HL-60 (cell line): ENCODE data around the gene RPUSD1.

Source experiments
- DNase-seq, 2 experiments: peaks; one replicate each; pipeline ENCODE4 v3.0.0-alpha.2; 2010 to 2020; ENCODE audit warnings: low read depth in 1 of 2, low spot score in 1 of 2
- H3K27ac ChIP-seq: fragments of 250-450 bp; sonication (Bioruptor Pico); replicated peaks from 2 replicates; pipeline ENCODE4 v1.5.1; 2020; ENCODE audit warnings: mild to moderate bottlenecking, moderate library complexity
- H3K27me3 ChIP-seq: fragments of 250-450 bp; sonication (Bioruptor Pico); 2 replicates; pipeline ENCODE4 v1.5.1; 2021; ENCODE audit warnings: mild to moderate bottlenecking, moderate library complexity; ENCODE audit not compliant: insufficient read depth, poor library complexity, severe bottlenecking
- H3K4me3 ChIP-seq: replicated peaks from 2 replicates; pipeline ENCODE4 v1.5.1; 2011; ENCODE audit warnings: mild to moderate bottlenecking, control low read depth, low read length; ENCODE audit not compliant: insufficient read depth
- GABPA ChIP-seq: IDR thresholded peaks from 2 replicates; pipeline ENCODE4 v1.6.1; 2012; ENCODE audit warnings: low read depth
- POLR2AphosphoS5 ChIP-seq: IDR thresholded peaks from 2 replicates; pipeline ENCODE4 v1.6.1; 2012; ENCODE audit warnings: low read depth
- SPI1 ChIP-seq: IDR thresholded peaks from 2 replicates; pipeline ENCODE4 v1.6.1; 2012; ENCODE audit warnings: low read depth, mild to moderate bottlenecking, borderline replicate concordance
- TF ChIP-seq, protein P1 (sequence below): IDR thresholded peaks from 2 replicates; pipeline ENCODE4 v1.6.1; 2012; ENCODE audit warnings: low read depth; ENCODE audit not compliant: insufficient replicate concordance
- TF ChIP-seq, protein P2 (sequence below): IDR thresholded peaks from one replicate; pipeline ENCODE4 v1.5.1; 2011; ENCODE audit warnings: low read length, control low read depth, inconsistent platforms; ENCODE audit not compliant: insufficient read depth

The RPUSD1 gene

DNA sequence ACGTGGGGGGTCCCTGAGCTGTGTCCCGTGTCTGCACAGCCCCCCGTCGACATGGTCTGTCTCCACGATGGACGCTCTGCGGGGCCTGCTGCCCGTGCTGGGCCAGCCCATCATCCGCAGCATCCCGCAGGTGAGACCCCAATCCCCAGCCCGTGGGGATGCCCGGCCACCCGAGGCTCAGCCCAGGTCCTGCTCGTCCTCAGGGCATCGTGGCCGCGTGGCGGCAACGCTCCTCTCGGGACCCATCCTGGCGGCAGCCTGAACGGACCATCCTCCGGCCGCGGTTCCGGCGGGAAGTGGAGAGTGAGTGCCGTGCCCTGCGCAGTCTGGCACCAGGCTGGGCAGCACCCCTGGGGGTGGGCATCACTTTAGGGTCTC, 22.7 kb downstream of the RPUSD1 start:
- H3K27me3 ChIP-seq: no peaks in the 10 kb centered on the region
- no peak overlapping the region for H3K4me3 ChIP-seq
- TF ChIP-seq GABPA (no peak), SPI1 (no peak), POLR2AphosphoS5 (no peak)
- TF ChIP-seq, protein P1, sequence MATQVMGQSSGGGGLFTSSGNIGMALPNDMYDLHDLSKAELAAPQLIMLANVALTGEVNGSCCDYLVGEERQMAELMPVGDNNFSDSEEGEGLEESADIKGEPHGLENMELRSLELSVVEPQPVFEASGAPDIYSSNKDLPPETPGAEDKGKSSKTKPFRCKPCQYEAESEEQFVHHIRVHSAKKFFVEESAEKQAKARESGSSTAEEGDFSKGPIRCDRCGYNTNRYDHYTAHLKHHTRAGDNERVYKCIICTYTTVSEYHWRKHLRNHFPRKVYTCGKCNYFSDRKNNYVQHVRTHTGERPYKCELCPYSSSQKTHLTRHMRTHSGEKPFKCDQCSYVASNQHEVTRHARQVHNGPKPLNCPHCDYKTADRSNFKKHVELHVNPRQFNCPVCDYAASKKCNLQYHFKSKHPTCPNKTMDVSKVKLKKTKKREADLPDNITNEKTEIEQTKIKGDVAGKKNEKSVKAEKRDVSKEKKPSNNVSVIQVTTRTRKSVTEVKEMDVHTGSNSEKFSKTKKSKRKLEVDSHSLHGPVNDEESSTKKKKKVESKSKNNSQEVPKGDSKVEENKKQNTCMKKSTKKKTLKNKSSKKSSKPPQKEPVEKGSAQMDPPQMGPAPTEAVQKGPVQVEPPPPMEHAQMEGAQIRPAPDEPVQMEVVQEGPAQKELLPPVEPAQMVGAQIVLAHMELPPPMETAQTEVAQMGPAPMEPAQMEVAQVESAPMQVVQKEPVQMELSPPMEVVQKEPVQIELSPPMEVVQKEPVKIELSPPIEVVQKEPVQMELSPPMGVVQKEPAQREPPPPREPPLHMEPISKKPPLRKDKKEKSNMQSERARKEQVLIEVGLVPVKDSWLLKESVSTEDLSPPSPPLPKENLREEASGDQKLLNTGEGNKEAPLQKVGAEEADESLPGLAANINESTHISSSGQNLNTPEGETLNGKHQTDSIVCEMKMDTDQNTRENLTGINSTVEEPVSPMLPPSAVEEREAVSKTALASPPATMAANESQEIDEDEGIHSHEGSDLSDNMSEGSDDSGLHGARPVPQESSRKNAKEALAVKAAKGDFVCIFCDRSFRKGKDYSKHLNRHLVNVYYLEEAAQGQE: no peak
- TF ChIP-seq, protein P2, sequence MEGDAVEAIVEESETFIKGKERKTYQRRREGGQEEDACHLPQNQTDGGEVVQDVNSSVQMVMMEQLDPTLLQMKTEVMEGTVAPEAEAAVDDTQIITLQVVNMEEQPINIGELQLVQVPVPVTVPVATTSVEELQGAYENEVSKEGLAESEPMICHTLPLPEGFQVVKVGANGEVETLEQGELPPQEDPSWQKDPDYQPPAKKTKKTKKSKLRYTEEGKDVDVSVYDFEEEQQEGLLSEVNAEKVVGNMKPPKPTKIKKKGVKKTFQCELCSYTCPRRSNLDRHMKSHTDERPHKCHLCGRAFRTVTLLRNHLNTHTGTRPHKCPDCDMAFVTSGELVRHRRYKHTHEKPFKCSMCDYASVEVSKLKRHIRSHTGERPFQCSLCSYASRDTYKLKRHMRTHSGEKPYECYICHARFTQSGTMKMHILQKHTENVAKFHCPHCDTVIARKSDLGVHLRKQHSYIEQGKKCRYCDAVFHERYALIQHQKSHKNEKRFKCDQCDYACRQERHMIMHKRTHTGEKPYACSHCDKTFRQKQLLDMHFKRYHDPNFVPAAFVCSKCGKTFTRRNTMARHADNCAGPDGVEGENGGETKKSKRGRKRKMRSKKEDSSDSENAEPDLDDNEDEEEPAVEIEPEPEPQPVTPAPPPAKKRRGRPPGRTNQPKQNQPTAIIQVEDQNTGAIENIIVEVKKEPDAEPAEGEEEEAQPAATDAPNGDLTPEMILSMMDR: no peak
- no peak overlapping the region for H3K27ac ChIP-seq
- no peak for DNase-seq

DNA sequence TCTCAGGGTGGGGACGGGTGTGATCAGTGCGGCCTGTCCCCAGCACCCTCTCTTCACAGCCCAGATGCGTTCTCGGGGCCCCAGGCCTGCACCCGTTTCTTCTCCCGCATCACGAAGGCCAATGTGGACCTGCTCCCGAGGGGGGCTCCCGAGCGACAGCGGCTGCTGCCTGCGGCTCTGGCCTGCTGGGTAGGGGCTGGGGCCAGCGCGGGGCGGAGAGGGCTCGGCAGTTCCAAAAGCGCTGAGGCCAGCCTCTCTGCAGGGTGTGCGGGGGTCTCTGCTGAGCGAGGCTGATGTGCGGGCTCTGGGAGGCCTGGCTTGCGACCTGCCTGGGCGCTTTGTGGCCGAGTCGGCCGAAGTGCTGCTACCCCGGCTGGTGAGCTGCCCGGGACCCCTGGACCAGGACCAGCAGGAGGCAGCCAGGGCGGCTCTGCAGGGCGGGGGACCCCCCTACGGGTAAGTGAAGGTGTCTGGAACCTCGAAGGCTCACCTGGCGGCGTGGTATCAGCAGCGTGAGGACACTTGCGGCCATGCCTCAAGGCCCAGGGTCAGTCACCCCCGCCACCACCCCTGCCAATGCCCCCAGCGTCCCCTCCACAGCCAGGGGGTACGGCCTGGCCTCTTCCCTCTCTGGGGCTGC, 23.2 kb downstream of the RPUSD1 start:
- Histone ChIP-seq H3K4me3 (no peak overlapping the region), H3K27me3 (no peaks in the 10 kb centered on the region), H3K27ac (no peak overlapping the region)
- no peak for DNase-seq
- TF ChIP-seq SPI1 (no peak), GABPA (no peak), POLR2AphosphoS5 (no peak)
- TF ChIP-seq, protein P1: no peak
- TF ChIP-seq, protein P2: no peak

DNA sequence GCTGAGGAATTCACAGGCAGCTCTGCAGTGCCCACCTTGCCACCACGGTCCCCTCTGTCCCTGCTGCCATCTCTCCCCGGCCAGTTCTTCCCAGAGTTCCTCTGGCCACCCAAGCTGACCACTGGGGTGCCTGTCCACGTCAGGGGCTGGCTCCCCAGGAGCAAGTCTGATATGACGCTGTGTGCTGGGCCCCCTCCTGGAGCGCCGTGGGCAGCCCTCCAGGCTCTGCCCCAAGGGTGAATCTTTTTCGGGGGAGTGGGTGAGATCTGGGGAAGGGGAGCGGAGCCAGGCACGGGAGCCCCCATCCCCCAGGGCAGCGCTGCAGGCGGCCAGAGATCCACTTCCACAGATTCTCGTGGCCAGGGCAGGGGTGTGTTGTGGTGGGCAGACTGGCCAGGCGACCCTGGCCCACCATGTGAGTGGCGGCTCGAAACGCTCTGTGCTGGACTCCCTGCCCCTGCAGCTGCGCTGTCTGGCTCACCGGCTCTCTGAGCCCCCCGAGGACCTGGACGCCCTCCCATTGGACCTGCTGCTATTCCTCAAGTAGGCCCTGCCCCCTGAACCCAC, 23.9 kb downstream of the RPUSD1 start:
- DNase-seq: no peak
- Histone ChIP-seq H3K4me3 (no peak overlapping the region), H3K27ac (no peak overlapping the region), H3K27me3 (no peaks in the 10 kb centered on the region)
- TF ChIP-seq, protein P1: no peak
- no peak for TF ChIP-seq POLR2AphosphoS5
- no peak for TF ChIP-seq GABPA
